HEK293 (cell line): Measurements from ENCODE around the gene LPXN.

ENCODE experiments used
- CTCF ChIP-seq: fragments of 450-650 bp; formaldehyde crosslinking; IDR thresholded peaks from 2 replicates; pipeline ENCODE4 v1.5.1; 2016; ENCODE audit warnings: missing biosample characterization, missing genetic modification characterization
- HOXA7 ChIP-seq: sonication (generic); formaldehyde crosslinking; IDR thresholded peaks from 2 replicates; pipeline ENCODE4 v1.8.1; 2022; ENCODE audit warnings: missing genetic modification reagents, borderline replicate concordance
- MYNN ChIP-seq: fragments of 450-650 bp; formaldehyde crosslinking; IDR thresholded peaks from 2 replicates; pipeline ENCODE4 v1.5.1; 2016; ENCODE audit warnings: missing biosample characterization, missing genetic modification characterization, borderline replicate concordance
- ZNF37A ChIP-seq: fragments of 450-650 bp; IDR thresholded peaks from 2 replicates; pipeline ENCODE4 v1.5.1; 2018; ENCODE audit warnings: missing biosample characterization, missing genetic modification characterization

GRCh38 chr11:58592760-58593472 lies 17.3 kb upstream of the LPXN start:
- no peak for TF ChIP-seq MYNN (tag by site-specific recombination)
- TF ChIP-seq HOXA7 (CRISPR knock-in tag) = no peak
- no peak for TF ChIP-seq ZNF37A
- TF ChIP-seq CTCF (tag by site-specific recombination) = no peak
